ENCODE data around the gene MYO1F.
"Not testable (repeated sequence)": the region's sequence is repeated elsewhere in the genome, so short reads cannot be mapped to it uniquely, and the experiment has no call there.

The MYO1F gene

GRCh38 chr19:8600064-8600463 is 22.8 kb upstream of the MYO1F start:
- DNase-seq (ENCODE audit: low read depth), result no peak

- no peak for DNase-seq (ENCODE audit: low read depth)
Measured at GRCh38 chr19:8596168-8596567, 18.9 kb upstream of the MYO1F start.

- DNase-seq (ENCODE audit: low read depth), result no peak
Measured at GRCh38 chr19:8595651-8596050, 18.4 kb upstream of the MYO1F start.

- no peak for DNase-seq (ENCODE audit: low read depth)
Measured at GRCh38 chr19:8593931-8594330, 16.7 kb upstream of the MYO1F start.

GRCh38 chr19:8592231-8593009 is 15.2 kb upstream of the MYO1F start:
- DNase-seq (ENCODE audit: low read depth), result peak; percentile 88

GRCh38 chr19:8589177-8589714 is 12.0 kb upstream of the MYO1F start:
- DNase-seq (ENCODE audit: low read depth), result no peak

- peak; percentile 46 for DNase-seq (ENCODE audit: low read depth)
Measured at GRCh38 chr19:8585894-8586750, 8.9 kb upstream of the MYO1F start.

- no peak for DNase-seq (ENCODE audit: low read depth)
Measured at GRCh38 chr19:8584965-8585893, 8.0 kb upstream of the MYO1F start.

- peak; percentile 77 for DNase-seq (ENCODE audit: low read depth)
Measured at GRCh38 chr19:8580710-8581281, 3.6 kb upstream of the MYO1F start.

GRCh38 chr19:8578642-8579265 is 1.5 kb upstream of the MYO1F start:
- peak; percentile 68 for DNase-seq (ENCODE audit: low read depth)

- no peak for DNase-seq (ENCODE audit: low read depth)
Measured at GRCh38 chr19:8577741-8578140, 499 bp upstream of the MYO1F start.

GRCh38 chr19:8576273-8576993 is 809 bp downstream of the MYO1F start:
- no peak for DNase-seq (ENCODE audit: low read depth)

- peak; percentile 46 for DNase-seq (ENCODE audit: low read depth)
Measured at GRCh38 chr19:8575467-8575997, 1.7 kb downstream of the MYO1F start.

GRCh38 chr19:8574619-8574922 is 2.7 kb downstream of the MYO1F start:
- DNase-seq (ENCODE audit: low read depth), result not testable (repeated sequence)

- DNase-seq (ENCODE audit: low read depth), result no peak
Measured at GRCh38 chr19:8573316-8573715, 3.9 kb downstream of the MYO1F start.

- peak; percentile 55 for DNase-seq (ENCODE audit: low read depth)
Measured at GRCh38 chr19:8571006-8571411, 6.2 kb downstream of the MYO1F start.

GRCh38 chr19:8569066-8569771 is 8.0 kb downstream of the MYO1F start:
- peak; percentile 60 for DNase-seq (ENCODE audit: low read depth)

- DNase-seq (ENCODE audit: low read depth), result no peak
Measured at GRCh38 chr19:8567522-8568172, 9.6 kb downstream of the MYO1F start.

GRCh38 chr19:8566855-8567254 is 10.4 kb downstream of the MYO1F start:
- DNase-seq (ENCODE audit: low read depth), result no peak
